HG02852 (cell line): ENCODE measurements around the gene ORM1.

Source experiments
- ATAC-seq: cut with Tn5 transposase; IDR thresholded peaks from one replicate; pipeline ENCODE4 v1.9.1; 2021; ENCODE audit warnings: mild to moderate bottlenecking, moderate library complexity; ENCODE audit not compliant: unreplicated experiment

ORM1 gene

DNA sequence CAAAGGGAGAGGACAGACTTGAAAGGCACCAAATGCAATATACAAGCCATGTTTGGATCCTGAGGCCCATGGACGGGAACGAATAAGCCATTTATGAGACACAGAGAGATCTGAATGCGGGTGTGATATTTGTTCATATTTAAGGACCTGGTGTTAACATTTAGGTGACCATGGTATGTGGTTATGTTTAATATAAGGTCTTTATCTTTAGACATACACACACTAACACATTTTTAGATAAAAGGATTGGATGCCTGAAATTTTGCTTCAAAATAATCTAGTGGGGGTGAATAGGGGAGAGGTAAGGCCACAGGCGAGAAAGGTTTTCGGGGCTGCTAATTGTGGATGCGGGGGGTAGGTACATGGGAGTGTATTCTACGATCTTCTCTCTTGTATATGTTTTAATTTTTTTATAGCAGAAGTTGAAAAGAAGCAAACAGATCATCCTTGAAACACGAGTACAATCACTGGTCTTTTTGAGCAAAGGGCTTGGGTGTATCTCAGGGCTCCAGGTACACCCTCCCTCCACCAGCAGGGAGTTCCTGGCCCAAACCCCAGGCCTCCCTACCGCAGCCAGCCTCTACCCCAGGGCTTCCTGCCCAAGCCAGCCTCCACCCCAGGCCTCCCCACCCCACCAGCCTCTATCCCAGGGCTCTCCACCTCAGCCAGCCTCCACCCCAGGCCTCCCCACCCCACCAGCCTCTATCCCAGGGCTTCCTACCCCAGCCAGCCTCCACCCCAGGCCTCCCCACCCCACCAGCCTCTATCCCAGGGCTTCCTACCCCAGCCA, 52.7 kb downstream of the ORM1 start:
- ATAC-seq, result no peak
